Hepatocyte (in vitro differentiated cells): ENCODE results near the gene G0S2.

Source experiments
- EZH2 ChIP-seq: fragments of 200-600 bp; sonication (generic); IDR thresholded peaks from 2 replicates; pipeline ENCODE4 v1.6.1; 2016; ENCODE audit warnings: antibody characterized with exemption, mild to moderate bottlenecking, borderline replicate concordance
- TF ChIP-seq, protein P1 (sequence below): fragments of 200-600 bp; sonication (generic); IDR thresholded peaks from 2 replicates; pipeline ENCODE4 v1.5.1; 2016; ENCODE audit warnings: antibody characterized with exemption, mild to moderate bottlenecking; ENCODE audit not compliant: poor library complexity

DNA sequence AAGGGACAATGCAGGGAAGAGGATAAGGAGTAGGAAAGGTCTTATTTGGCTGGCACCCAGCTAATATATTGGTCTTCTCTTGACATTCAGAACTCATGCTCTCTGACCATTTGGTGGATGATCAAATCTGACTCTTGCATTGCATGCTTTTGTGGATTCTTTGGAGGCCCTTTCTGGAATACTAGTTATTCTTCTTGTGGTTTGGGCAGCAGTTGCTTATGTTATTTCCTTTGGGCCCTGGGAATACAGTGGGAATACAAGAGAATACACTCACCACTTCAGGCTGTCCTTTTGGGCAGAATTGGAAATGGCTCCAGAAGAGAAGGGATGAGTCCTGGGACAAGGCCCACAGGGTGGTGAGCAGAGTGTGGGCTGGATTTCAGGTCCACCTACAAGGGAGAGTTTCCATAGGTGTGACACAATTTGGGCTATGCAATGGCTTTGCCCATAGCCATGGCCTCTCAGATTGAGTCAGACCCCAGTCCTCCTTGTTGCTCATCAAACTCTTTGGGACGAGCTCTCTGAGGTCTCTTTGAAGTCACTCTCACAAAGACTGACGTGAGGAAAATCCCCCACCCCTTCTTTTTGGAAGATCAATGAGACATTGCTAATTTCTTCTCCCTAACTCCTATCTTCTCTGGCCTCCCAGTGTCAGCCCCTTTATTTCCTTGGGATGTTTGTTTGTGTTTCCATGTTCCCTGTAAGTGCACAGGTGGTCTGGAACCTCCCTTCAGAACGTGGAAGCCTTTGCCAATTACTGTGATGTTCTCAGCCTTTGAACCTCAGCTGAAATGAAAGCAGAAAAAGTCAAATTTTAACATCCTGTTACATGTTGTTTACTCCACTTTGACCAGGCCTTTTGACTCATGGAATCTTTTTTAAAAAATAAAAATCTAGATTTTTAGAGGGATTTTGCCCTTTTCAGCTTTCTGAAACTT lies 48.8 kb downstream of the G0S2 start:
- TF ChIP-seq, protein P1, sequence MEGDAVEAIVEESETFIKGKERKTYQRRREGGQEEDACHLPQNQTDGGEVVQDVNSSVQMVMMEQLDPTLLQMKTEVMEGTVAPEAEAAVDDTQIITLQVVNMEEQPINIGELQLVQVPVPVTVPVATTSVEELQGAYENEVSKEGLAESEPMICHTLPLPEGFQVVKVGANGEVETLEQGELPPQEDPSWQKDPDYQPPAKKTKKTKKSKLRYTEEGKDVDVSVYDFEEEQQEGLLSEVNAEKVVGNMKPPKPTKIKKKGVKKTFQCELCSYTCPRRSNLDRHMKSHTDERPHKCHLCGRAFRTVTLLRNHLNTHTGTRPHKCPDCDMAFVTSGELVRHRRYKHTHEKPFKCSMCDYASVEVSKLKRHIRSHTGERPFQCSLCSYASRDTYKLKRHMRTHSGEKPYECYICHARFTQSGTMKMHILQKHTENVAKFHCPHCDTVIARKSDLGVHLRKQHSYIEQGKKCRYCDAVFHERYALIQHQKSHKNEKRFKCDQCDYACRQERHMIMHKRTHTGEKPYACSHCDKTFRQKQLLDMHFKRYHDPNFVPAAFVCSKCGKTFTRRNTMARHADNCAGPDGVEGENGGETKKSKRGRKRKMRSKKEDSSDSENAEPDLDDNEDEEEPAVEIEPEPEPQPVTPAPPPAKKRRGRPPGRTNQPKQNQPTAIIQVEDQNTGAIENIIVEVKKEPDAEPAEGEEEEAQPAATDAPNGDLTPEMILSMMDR = no peak
- no peak for TF ChIP-seq EZH2
